ENCODE measurements around the gene RCBTB2. TPM values are rescaled to one million over a fixed set of nuclear protein-coding genes. Genes with fewer than 3 reads are reported as not detected.

RCBTB2 gene
- 8.4 and 8.5 TPM in 2 replicates for total RNA-seq

GRCh38 chr13:48532506-48533499 lies at the start of gene RCBTB2:
TSS of gene RCBTB2 (minus strand) at chr13:48533080. CDS start at chr13:48521939, 11,141 bp downstream.

Other genes starting within 250 kb of the RCBTB2 start
- gene RB1, start 229.3 kb downstream of the RCBTB2 start, total RNA-seq = 27.5 and 29.4 TPM in 2 replicates
- gene LPAR6, start 120.0 kb downstream of the RCBTB2 start, total RNA-seq = 7.4 and 14.2 TPM in 2 replicates
- gene CYSLTR2, start 120.8 kb upstream of the RCBTB2 start, total RNA-seq = not detected in 2 replicates

Measured in uterine smooth muscle cell (primary cell).